HepG2 (cell line): ENCODE data around the gene SEMA4C. TPM values are rescaled to one million over a fixed set of nuclear protein-coding genes. Genes with fewer than 3 reads are reported as not detected.
A peak's percentile ranks its signal among the peaks of the same experiment; 100 is the strongest.

ENCODE experiments used
- ARID3A ChIP-seq: IDR thresholded peaks from 2 replicates; pipeline ENCODE4 v1.6.1; 2012; ENCODE audit warnings: low read depth, low read length, improper control_type of control experiment
- CSRNP2 ChIP-seq: sonication (generic); formaldehyde crosslinking; conservative IDR thresholded peaks from 2 replicates; pipeline ENCODE4 v1.8.0; 2022; ENCODE audit warnings: low read depth, missing genetic modification reagents
- GABPA ChIP-seq, 2 experiments: IDR thresholded peaks; 2 replicates each; pipeline ENCODE4 v1.6.1; 2011 to 2016; ENCODE audit warnings: low read depth in 2 of 2, low read length in 1 of 2, missing biosample characterization in 1 of 2, missing genetic modification characterization in 1 of 2
- MEIS2 ChIP-seq: sonication (generic); formaldehyde crosslinking; IDR thresholded peaks from 2 replicates; pipeline ENCODE4 v1.9.0; 2021; ENCODE audit warnings: mild to moderate bottlenecking, missing genetic modification reagents
- NR0B2 ChIP-seq: sonication (generic); formaldehyde crosslinking; IDR thresholded peaks from 2 replicates; pipeline ENCODE4 v1.4.0; 2020; ENCODE audit warnings: mild to moderate bottlenecking, missing genetic modification reagents
- RXRA ChIP-seq: sonication (generic); formaldehyde crosslinking; IDR thresholded peaks from 2 replicates; pipeline ENCODE4 v1.5.1; 2020; ENCODE audit warnings: missing genetic modification reagents
- SMC3 ChIP-seq: IDR thresholded peaks from 2 replicates; pipeline ENCODE4 v1.6.1; 2011; ENCODE audit warnings: low read length, improper control_type of control experiment
- TAF1 ChIP-seq: sonication (generic); formaldehyde crosslinking; IDR thresholded peaks from 2 replicates; pipeline ENCODE4 v1.4.0; 2020; ENCODE audit warnings: missing genetic modification reagents
- TFE3 ChIP-seq: IDR thresholded peaks from 2 replicates; pipeline ENCODE4 v1.6.1; 2016
- TP53 ChIP-seq: sonication (generic); formaldehyde crosslinking; conservative IDR thresholded peaks from 2 replicates; pipeline ENCODE4 v1.4.0; 2020; ENCODE audit warnings: missing genetic modification reagents
- TRAFD1 ChIP-seq: sonication (generic); formaldehyde crosslinking; IDR thresholded peaks from 2 replicates; pipeline ENCODE4 v1.5.1; 2020; ENCODE audit warnings: missing genetic modification reagents, mild to moderate bottlenecking, borderline replicate concordance
- U2AF1 ChIP-seq: fragments of 200-400 bp; formaldehyde crosslinking; optimal IDR thresholded peaks from 2 replicates; pipeline ENCODE3; 2017; ENCODE audit warnings: mild to moderate bottlenecking, low read depth, low read length
- YEATS2 ChIP-seq: sonication (generic); formaldehyde crosslinking; IDR thresholded peaks from 2 replicates; pipeline ENCODE4 v1.4.0; 2020; ENCODE audit warnings: missing genetic modification reagents, borderline replicate concordance
- ZFAT ChIP-seq: sonication (generic); formaldehyde crosslinking; conservative IDR thresholded peaks from 2 replicates; pipeline ENCODE4 v1.8.1; 2023; ENCODE audit warnings: missing genetic modification reagents, inconsistent platforms
- ZKSCAN1 ChIP-seq: fragments of 150-350 bp; IDR thresholded peaks from 2 replicates; pipeline ENCODE4 v1.6.1; 2014; ENCODE audit warnings: low read length
- ZNF230 ChIP-seq: sonication (generic); formaldehyde crosslinking; IDR thresholded peaks from 2 replicates; pipeline ENCODE4 v1.4.0; 2020; ENCODE audit warnings: mild to moderate bottlenecking, missing genetic modification reagents
- ZNF503 ChIP-seq: sonication (generic); formaldehyde crosslinking; IDR thresholded peaks from 2 replicates; pipeline ENCODE4 v1.4.0; 2020; ENCODE audit warnings: missing genetic modification reagents
- ZNF556 ChIP-seq: sonication (generic); formaldehyde crosslinking; IDR thresholded peaks from 2 replicates; pipeline ENCODE4 v1.4.0; 2020; ENCODE audit warnings: mild to moderate bottlenecking, missing genetic modification reagents, borderline replicate concordance
- ZNF746 ChIP-seq: sonication (generic); formaldehyde crosslinking; IDR thresholded peaks from 2 replicates; pipeline ENCODE4 v1.8.0; 2022; ENCODE audit warnings: mild to moderate bottlenecking, missing genetic modification reagents
- ZNF891 ChIP-seq: sonication (generic); formaldehyde crosslinking; IDR thresholded peaks from 2 replicates; pipeline ENCODE4 v1.5.0; 2020; ENCODE audit warnings: mild to moderate bottlenecking, missing genetic modification reagents
- ZSCAN9 ChIP-seq: IDR thresholded peaks from 2 replicates; pipeline ENCODE4 v1.6.1; 2016; ENCODE audit warnings: borderline replicate concordance
- polyA plus RNA-seq, 8 experiments: library from polyadenylated mRNA; depleted of rRNA in 3 of 8; stranded (reverse) in 7 of 8; unstranded in 1 of 8; fragments of >200 nt; fragmentation: Illumina TruSeq in 4 of 8; extraction: Trizol in 4 of 8; gene quantifications; 2 replicates each; pipeline versions ENCODE4 v1.2.1 to v1.2.3, GENCODE V29; 2011 to 2016; ENCODE audit warnings: low read depth in 4 of 8, missing spikeins in 1 of 8, mixed read lengths in 1 of 8; ENCODE audit not compliant: insufficient read depth in 1 of 8
- total RNA-seq, 5 experiments: library from RNA; depleted of rRNA; stranded (reverse); fragments of >200 nt; fragmentation: Illumina TruSeq; extraction: Trizol; gene quantifications; 2 replicates each; pipeline ENCODE4 v1.2.3, GENCODE V29; 2016; ENCODE audit warnings: low read depth in 1 of 5

Gene SEMA4C
- total and polyA plus RNA-seq, 2 of the 13 experiments (the other 11 are each of a cell fraction or from before 2014, with no cell fraction given) = 25.9 to 46.6 TPM

- TF ChIP-seq SMC3 (no peak), GABPA (IDR thresholded peaks at IDR 0.05; ENCODE audit: low read depth, low read length) (no peak), GABPA (CRISPR knock-in tag; IDR thresholded peaks at IDR 0.05; ENCODE audit: low read depth) (no peak), CSRNP2 (CRISPR knock-in tag) (no peak), ZNF503 (no peak), TFE3 (no peak), TAF1 (CRISPR knock-in tag) (no peak), ZSCAN9 (no peak), NR0B2 (CRISPR knock-in tag) (no peak), RXRA (CRISPR knock-in tag) (no peak), ZNF891 (CRISPR knock-in tag) (no peak), ZFAT (0 out of 2 replicates have a peak, but pooled peaks have one; percentile 43), ZNF556 (CRISPR knock-in tag) (no peak), ZNF746 (no peak), ZKSCAN1 (no peak), ARID3A (no peak), TRAFD1 (CRISPR knock-in tag) (no peak), MEIS2 (CRISPR knock-in tag) (no peak), TP53 (CRISPR knock-in tag) (no peak), ZNF230 (no peak), YEATS2 (CRISPR knock-in tag) (no peak), U2AF1 (no peak)
Observed at GRCh38 chr2:96859099-96859649, 10.7 kb downstream of the SEMA4C start (continued).
